WTC11 (cell line): ENCODE results near the gene TBX15. TPM values are rescaled to one million over a fixed set of nuclear protein-coding genes. Genes with fewer than 3 reads are reported as not detected.

Experiments
- ATAC-seq: fragments of 200-7000 bp; cut with Tn5 transposase; 2 replicates; pipeline ENCODE4 v1.10.0; 2021; ENCODE audit warnings: mild to moderate bottlenecking, moderate library complexity
- CTCF ChIA-PET: fragments of 300-600 bp; sonication (Branson Sonifier 250); formaldehyde crosslinking; loops from one replicate; lab custom pipeline; 2021; ENCODE audit warnings: antibody characterized with exemption; lab: Charles Lee
- POLR2A ChIA-PET: fragments of 350-600 bp; sonication (Branson Sonifier 250); formaldehyde crosslinking; loops from one replicate; lab custom pipeline; 2021; ENCODE audit warnings: antibody characterized with exemption; lab: Charles Lee
- DNase-seq: peaks from one replicate; pipeline ENCODE4 v3.0.0; 2021; ENCODE audit warnings: low spot score
- H3K27ac Mint-ChIP-seq: 2 replicates; pipeline ENCODE4 v1.8.0; 2021; ENCODE audit warnings: mixed read lengths
- H3K27me3 Mint-ChIP-seq: 2 replicates; pipeline ENCODE4 v1.8.0; 2021; ENCODE audit warnings: low read depth, mild to moderate bottlenecking, moderate library complexity, mixed read lengths
- H3K36me3 Mint-ChIP-seq: 2 replicates; pipeline ENCODE4 v1.8.0; 2021; ENCODE audit warnings: mixed read lengths
- H3K4me1 Mint-ChIP-seq: 2 replicates; pipeline ENCODE4 v1.8.0; 2022; ENCODE audit warnings: mixed read lengths
- H3K4me3 Mint-ChIP-seq: 2 replicates; pipeline ENCODE4 v1.8.0; 2021; ENCODE audit warnings: mild to moderate bottlenecking, moderate library complexity, mixed read lengths
- H3K9me3 Mint-ChIP-seq: 2 replicates; pipeline ENCODE4 v1.8.0; 2021; ENCODE audit warnings: mixed read lengths
- CBFB ChIP-seq: sonication (generic); formaldehyde crosslinking; IDR thresholded peaks from 2 replicates; pipeline ENCODE4 v1.8.1; 2022; ENCODE audit warnings: mild to moderate bottlenecking, low read depth, missing genetic modification reagents
- ELF4 ChIP-seq: sonication (generic); formaldehyde crosslinking; IDR thresholded peaks from 2 replicates; pipeline ENCODE4 v1.8.1; 2022; ENCODE audit warnings: low read depth, mild to moderate bottlenecking, moderate library complexity, missing genetic modification reagents
- GTF2I ChIP-seq: fragments of 250-450 bp; sonication (Bioruptor Pico); conservative IDR thresholded peaks from 2 replicates; pipeline ENCODE4 v1.4.0; 2021; ENCODE audit warnings: mild to moderate bottlenecking
- HMGA2 ChIP-seq: fragments of 250-450 bp; sonication (Bioruptor Pico); IDR thresholded peaks from 2 replicates; pipeline ENCODE4 v1.4.0; 2021; ENCODE audit warnings: mild to moderate bottlenecking, moderate library complexity
- JAZF1 ChIP-seq: fragments of 250-450 bp; sonication (Bioruptor Pico); IDR thresholded peaks from 2 replicates; pipeline ENCODE4 v1.9.0; 2021; ENCODE audit warnings: moderate library complexity, mild to moderate bottlenecking, inconsistent platforms
- MXD4 ChIP-seq: fragments of 250-450 bp; sonication (Bioruptor Pico); IDR thresholded peaks from 2 replicates; pipeline ENCODE4 v1.8.0; 2021; ENCODE audit warnings: mild to moderate bottlenecking, moderate library complexity, borderline replicate concordance
- MYBL2 ChIP-seq: sonication (generic); formaldehyde crosslinking; IDR thresholded peaks from 2 replicates; pipeline ENCODE4 v1.8.1; 2023; ENCODE audit warnings: mild to moderate bottlenecking, moderate library complexity, missing genetic modification reagents
- total RNA-seq: library from RNA; stranded (reverse); gene quantifications from 3 replicates; pipeline ENCODE4 v1.2.3, GENCODE V29; 2021
- TF ChIP-seq, protein P1 (sequence below): sonication (generic); formaldehyde crosslinking; IDR thresholded peaks from 2 replicates; pipeline ENCODE4 v1.8.0; 2022; ENCODE audit warnings: mild to moderate bottlenecking, missing genetic modification reagents
- TF ChIP-seq, protein P2 (sequence below): fragments of 250-450 bp; sonication (Bioruptor Pico); IDR thresholded peaks from 2 replicates; pipeline ENCODE4 v1.9.0; 2021; ENCODE audit warnings: mild to moderate bottlenecking, borderline replicate concordance
- TF ChIP-seq, protein P3 (sequence below): sonication (generic); formaldehyde crosslinking; IDR thresholded peaks from 2 replicates; pipeline ENCODE4 v1.8.1; 2022; ENCODE audit warnings: mild to moderate bottlenecking, missing genetic modification reagents, moderate library complexity, borderline replicate concordance
- TF ChIP-seq, protein P4 (sequence below): sonication (generic); formaldehyde crosslinking; IDR thresholded peaks from 2 replicates; pipeline ENCODE4 v1.8.1; 2023; ENCODE audit warnings: mild to moderate bottlenecking, missing genetic modification reagents
- TF ChIP-seq, protein P5 (sequence below): sonication (generic); formaldehyde crosslinking; IDR thresholded peaks from 2 replicates; pipeline ENCODE4 v1.8.0; 2022; ENCODE audit warnings: missing genetic modification reagents
- TF ChIP-seq, protein P6 (sequence below): sonication (generic); formaldehyde crosslinking; conservative IDR thresholded peaks from 2 replicates; pipeline ENCODE4 v1.8.1; 2023; ENCODE audit warnings: mild to moderate bottlenecking, low read depth, missing genetic modification reagents, moderate library complexity

TBX15 gene
- total RNA-seq, 1 experiment from 2014 or later = 0.11 TPM

DNA sequence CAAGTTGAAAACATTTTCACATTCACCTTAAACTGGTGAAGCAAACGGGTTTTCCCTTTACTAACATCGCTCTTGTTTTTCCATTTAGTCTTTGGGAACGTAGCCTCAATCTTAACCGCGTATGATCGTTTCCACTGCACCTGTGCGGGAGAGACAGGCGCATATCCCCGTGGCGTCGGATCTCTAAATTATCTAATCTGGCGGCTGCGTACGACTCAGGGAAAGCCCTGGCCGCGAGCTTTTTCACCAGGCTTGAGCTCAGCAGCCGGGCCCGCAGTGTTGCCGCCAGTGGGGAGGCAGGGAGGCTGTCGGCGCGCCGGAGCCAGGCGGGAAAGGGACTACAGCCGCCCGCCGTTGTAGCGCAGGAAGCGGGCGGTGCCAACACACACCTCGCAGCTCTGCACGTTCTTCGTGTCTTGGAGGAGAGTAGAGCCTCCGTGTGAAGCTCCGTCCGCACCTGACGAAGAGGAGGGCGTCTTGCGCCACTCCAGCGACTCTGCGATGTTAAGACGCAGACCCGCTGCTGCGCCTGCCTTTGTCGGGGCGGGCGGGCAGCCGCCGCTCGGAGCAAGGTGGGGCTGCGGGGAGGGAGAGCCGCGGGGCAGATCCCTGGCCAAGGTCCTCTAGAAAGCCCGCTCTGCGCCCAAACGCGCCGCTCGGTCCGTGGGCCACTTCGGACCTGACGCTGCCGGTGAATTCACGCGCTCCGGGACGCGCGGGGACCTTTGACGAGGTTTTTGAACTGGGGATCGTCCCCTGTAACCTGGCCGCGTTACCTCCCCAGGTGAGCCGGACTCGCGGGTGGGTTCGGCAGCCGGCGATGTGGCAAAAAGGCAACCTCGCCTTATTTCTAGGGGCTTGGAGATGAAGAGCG is 18.5 kb upstream of the TBX15 start:
- TF ChIP-seq, protein P1, sequence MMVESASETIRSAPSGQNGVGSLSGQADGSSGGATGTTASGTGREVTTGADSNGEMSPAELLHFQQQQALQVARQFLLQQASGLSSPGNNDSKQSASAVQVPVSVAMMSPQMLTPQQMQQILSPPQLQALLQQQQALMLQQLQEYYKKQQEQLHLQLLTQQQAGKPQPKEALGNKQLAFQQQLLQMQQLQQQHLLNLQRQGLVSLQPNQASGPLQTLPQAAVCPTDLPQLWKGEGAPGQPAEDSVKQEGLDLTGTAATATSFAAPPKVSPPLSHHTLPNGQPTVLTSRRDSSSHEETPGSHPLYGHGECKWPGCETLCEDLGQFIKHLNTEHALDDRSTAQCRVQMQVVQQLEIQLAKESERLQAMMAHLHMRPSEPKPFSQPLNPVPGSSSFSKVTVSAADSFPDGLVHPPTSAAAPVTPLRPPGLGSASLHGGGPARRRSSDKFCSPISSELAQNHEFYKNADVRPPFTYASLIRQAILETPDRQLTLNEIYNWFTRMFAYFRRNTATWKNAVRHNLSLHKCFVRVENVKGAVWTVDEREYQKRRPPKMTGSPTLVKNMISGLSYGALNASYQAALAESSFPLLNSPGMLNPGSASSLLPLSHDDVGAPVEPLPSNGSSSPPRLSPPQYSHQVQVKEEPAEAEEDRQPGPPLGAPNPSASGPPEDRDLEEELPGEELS = 0 out of 2 replicates have a peak, but pooled peaks have one; percentile 26
- TF ChIP-seq MYBL2 (CRISPR knock-in tag) (no peak), ELF4 (CRISPR knock-in tag) (no peak)
- TF ChIP-seq, protein P2, sequence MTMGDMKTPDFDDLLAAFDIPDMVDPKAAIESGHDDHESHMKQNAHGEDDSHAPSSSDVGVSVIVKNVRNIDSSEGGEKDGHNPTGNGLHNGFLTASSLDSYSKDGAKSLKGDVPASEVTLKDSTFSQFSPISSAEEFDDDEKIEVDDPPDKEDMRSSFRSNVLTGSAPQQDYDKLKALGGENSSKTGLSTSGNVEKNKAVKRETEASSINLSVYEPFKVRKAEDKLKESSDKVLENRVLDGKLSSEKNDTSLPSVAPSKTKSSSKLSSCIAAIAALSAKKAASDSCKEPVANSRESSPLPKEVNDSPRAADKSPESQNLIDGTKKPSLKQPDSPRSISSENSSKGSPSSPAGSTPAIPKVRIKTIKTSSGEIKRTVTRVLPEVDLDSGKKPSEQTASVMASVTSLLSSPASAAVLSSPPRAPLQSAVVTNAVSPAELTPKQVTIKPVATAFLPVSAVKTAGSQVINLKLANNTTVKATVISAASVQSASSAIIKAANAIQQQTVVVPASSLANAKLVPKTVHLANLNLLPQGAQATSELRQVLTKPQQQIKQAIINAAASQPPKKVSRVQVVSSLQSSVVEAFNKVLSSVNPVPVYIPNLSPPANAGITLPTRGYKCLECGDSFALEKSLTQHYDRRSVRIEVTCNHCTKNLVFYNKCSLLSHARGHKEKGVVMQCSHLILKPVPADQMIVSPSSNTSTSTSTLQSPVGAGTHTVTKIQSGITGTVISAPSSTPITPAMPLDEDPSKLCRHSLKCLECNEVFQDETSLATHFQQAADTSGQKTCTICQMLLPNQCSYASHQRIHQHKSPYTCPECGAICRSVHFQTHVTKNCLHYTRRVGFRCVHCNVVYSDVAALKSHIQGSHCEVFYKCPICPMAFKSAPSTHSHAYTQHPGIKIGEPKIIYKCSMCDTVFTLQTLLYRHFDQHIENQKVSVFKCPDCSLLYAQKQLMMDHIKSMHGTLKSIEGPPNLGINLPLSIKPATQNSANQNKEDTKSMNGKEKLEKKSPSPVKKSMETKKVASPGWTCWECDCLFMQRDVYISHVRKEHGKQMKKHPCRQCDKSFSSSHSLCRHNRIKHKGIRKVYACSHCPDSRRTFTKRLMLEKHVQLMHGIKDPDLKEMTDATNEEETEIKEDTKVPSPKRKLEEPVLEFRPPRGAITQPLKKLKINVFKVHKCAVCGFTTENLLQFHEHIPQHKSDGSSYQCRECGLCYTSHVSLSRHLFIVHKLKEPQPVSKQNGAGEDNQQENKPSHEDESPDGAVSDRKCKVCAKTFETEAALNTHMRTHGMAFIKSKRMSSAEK (CRISPR knock-in tag) = no peak
- TF ChIP-seq, protein P3, sequence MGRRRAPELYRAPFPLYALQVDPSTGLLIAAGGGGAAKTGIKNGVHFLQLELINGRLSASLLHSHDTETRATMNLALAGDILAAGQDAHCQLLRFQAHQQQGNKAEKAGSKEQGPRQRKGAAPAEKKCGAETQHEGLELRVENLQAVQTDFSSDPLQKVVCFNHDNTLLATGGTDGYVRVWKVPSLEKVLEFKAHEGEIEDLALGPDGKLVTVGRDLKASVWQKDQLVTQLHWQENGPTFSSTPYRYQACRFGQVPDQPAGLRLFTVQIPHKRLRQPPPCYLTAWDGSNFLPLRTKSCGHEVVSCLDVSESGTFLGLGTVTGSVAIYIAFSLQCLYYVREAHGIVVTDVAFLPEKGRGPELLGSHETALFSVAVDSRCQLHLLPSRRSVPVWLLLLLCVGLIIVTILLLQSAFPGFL (CRISPR knock-in tag) = no peak
- TF ChIP-seq, protein P4, sequence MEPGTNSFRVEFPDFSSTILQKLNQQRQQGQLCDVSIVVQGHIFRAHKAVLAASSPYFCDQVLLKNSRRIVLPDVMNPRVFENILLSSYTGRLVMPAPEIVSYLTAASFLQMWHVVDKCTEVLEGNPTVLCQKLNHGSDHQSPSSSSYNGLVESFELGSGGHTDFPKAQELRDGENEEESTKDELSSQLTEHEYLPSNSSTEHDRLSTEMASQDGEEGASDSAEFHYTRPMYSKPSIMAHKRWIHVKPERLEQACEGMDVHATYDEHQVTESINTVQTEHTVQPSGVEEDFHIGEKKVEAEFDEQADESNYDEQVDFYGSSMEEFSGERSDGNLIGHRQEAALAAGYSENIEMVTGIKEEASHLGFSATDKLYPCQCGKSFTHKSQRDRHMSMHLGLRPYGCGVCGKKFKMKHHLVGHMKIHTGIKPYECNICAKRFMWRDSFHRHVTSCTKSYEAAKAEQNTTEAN = 0 out of 2 replicates have a peak, but pooled peaks have one; percentile 45
- TF ChIP-seq, all 79 proteins: peak for 2
- peaks cover 4% of the 10 kb centered on the region for H3K36me3 Mint-ChIP-seq
- DNase-seq (peak; percentile 48), ATAC-seq (peak; percentile 20)
- ChIA-PET CTCF (interaction anchor here (0.7 to 1.7 kb wide), 8 partner anchors 13 to 783 kb away, joined by 3 to 15 read pairs (median 3); partner anchors contain the start of gene WARS2), POLR2A (no interaction called here)
- H3K27ac Mint-ChIP-seq = no peak overlapping the region
- peaks cover 100% of the 10 kb centered on the region for H3K27me3 Mint-ChIP-seq
- H3K4me1 Mint-ChIP-seq = peaks cover 51% of the 10 kb centered on the region
- H3K4me3 Mint-ChIP-seq = peak overlapping the region; percentile 65
- no peaks in the 10 kb centered on the region for H3K9me3 Mint-ChIP-seq

DNA sequence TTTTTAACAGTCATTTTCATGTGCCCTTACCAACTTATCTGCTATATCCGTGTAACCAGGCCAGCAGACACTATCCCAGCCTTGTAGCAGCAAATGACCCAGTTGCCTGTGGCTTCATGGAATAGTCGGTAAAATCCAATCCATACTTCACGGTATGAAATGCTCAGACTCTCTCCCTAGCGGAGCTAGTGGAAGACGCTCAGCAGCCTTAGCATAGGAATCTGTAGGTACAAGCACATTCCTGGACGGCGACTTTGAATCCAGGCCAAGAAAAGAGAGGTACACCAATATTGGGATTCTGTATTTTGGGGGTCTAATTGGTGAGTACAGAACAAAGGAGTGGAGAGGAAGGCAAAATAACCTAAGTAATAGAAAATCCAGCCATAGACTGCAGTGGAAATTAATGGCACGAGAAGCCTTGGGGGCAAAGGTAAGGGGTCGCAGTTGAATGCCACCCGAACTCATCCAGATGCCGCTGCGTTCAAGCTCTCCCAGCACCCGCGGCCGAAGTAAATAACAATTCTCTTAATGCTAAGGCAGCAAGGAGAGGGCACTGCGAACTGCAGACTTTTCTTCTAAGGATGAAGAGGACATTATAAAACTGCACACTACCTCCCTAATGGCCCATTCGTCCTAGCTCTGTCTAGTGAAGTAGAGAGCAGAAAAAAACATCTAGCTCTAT is 17.7 kb upstream of the TBX15 start:
- ChIA-PET POLR2A (no interaction called here), CTCF (interaction anchor here (1.0 to 1.7 kb wide), 7 partner anchors 12 to 783 kb away, joined by 3 to 15 read pairs (median 3); partner anchors contain the start of gene WARS2)
- DNase-seq (no peak), ATAC-seq (no peak)
- H3K27ac Mint-ChIP-seq = no peak overlapping the region
- peaks cover 54% of the 10 kb centered on the region for H3K4me1 Mint-ChIP-seq
- no peaks in the 10 kb centered on the region for H3K9me3 Mint-ChIP-seq
- H3K27me3 Mint-ChIP-seq = peaks cover 100% of the 10 kb centered on the region
- peaks cover 4% of the 10 kb centered on the region for H3K36me3 Mint-ChIP-seq
- TF ChIP-seq MXD4 (CRISPR knock-in tag) (no peak), GTF2I (CRISPR knock-in tag) (no peak), CBFB (CRISPR knock-in tag) (no peak), MYBL2 (CRISPR knock-in tag) (no peak), JAZF1 (no peak), HMGA2 (CRISPR knock-in tag) (no peak)
- TF ChIP-seq, protein P5, sequence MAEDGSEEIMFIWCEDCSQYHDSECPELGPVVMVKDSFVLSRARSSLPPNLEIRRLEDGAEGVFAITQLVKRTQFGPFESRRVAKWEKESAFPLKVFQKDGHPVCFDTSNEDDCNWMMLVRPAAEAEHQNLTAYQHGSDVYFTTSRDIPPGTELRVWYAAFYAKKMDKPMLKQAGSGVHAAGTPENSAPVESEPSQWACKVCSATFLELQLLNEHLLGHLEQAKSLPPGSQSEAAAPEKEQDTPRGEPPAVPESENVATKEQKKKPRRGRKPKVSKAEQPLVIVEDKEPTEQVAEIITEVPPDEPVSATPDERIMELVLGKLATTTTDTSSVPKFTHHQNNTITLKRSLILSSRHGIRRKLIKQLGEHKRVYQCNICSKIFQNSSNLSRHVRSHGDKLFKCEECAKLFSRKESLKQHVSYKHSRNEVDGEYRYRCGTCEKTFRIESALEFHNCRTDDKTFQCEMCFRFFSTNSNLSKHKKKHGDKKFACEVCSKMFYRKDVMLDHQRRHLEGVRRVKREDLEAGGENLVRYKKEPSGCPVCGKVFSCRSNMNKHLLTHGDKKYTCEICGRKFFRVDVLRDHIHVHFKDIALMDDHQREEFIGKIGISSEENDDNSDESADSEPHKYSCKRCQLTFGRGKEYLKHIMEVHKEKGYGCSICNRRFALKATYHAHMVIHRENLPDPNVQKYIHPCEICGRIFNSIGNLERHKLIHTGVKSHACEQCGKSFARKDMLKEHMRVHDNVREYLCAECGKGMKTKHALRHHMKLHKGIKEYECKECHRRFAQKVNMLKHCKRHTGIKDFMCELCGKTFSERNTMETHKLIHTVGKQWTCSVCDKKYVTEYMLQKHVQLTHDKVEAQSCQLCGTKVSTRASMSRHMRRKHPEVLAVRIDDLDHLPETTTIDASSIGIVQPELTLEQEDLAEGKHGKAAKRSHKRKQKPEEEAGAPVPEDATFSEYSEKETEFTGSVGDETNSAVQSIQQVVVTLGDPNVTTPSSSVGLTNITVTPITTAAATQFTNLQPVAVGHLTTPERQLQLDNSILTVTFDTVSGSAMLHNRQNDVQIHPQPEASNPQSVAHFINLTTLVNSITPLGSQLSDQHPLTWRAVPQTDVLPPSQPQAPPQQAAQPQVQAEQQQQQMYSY (CRISPR knock-in tag) = no peak
- TF ChIP-seq, protein P6, sequence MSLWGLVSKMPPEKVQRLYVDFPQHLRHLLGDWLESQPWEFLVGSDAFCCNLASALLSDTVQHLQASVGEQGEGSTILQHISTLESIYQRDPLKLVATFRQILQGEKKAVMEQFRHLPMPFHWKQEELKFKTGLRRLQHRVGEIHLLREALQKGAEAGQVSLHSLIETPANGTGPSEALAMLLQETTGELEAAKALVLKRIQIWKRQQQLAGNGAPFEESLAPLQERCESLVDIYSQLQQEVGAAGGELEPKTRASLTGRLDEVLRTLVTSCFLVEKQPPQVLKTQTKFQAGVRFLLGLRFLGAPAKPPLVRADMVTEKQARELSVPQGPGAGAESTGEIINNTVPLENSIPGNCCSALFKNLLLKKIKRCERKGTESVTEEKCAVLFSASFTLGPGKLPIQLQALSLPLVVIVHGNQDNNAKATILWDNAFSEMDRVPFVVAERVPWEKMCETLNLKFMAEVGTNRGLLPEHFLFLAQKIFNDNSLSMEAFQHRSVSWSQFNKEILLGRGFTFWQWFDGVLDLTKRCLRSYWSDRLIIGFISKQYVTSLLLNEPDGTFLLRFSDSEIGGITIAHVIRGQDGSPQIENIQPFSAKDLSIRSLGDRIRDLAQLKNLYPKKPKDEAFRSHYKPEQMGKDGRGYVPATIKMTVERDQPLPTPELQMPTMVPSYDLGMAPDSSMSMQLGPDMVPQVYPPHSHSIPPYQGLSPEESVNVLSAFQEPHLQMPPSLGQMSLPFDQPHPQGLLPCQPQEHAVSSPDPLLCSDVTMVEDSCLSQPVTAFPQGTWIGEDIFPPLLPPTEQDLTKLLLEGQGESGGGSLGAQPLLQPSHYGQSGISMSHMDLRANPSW (CRISPR knock-in tag) = no peak
- peak overlapping the region; percentile 65; the same call in 1 of the 2 replicates for H3K4me3 Mint-ChIP-seq
